Skin epidermis (tissue), 12 donors: ENCODE data around the gene INO80B.

Experiments used
- H3K27ac ChIP-seq, 21 experiments: fragments of 200-600 bp; sonication (generic) in 11 of 21; one replicate each; pipeline ENCODE4 v1.5.0; 2020; ENCODE audit warnings: mild to moderate bottlenecking in 3 of 21, inconsistent platforms in 2 of 21, moderate library complexity in 2 of 21
- H3K4me3 ChIP-seq, 7 experiments: fragments of 200-600 bp; sonication (generic) in 2 of 7; one replicate each; pipeline ENCODE4 v1.5.0; 2020; ENCODE audit warnings: inconsistent platforms in 2 of 7, mild to moderate bottlenecking in 2 of 7, moderate library complexity in 1 of 7

The INO80B gene

GRCh38 chr2:74424139-74424992, 30.5 kb upstream of the INO80B start:
- H3K4me3 ChIP-seq, result no peak overlapping the region
- peak overlapping the region in 3 of 21 experiments; percentile 3 to 51 (median 24) for H3K27ac ChIP-seq

DNA sequence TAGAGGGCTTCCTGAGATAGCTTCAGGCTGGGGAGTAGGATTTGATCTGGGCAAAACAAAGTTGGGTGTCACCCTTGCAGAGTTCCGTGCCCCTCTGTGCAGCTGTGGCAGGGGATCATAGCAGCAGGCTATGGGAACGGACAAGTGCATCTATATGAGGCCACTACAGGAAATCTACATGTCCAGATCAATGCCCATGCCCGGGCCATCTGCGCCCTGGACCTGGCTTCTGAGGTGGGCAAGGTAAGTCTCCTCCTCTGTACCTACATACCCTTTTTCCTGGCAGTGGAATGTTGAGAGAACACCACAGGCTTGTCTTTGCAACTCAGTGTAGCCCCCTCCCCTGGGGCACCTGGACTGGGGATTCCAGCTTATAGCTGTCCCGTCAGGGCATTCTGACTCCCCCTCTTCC, 29.9 kb upstream of the INO80B start:
- H3K4me3 ChIP-seq, result no peak overlapping the region
- H3K27ac ChIP-seq, result peak overlapping the region in 4 of 21 experiments; percentile 3 to 51 (median 30)

GRCh38 chr2:74425523-74425922, 29.4 kb upstream of the INO80B start:
- H3K27ac ChIP-seq, result peak overlapping the region in 4 of 21 experiments; percentile 24 to 52 (median 43)

GRCh38 chr2:74426181-74426758, 28.6 kb upstream of the INO80B start:
- Histone ChIP-seq H3K4me3 (no peak overlapping the region), H3K27ac (peak overlapping the region in 5 of 21 experiments; percentile 17 to 69 (median 52))

More at GRCh38 chr2:74425523-74425922, 29.4 kb upstream of the INO80B start:
- H3K4me3 ChIP-seq, result no peak overlapping the region

GRCh38 chr2:74427551-74427950, 27.3 kb upstream of the INO80B start:
- Histone ChIP-seq H3K27ac (no peak overlapping the region), H3K4me3 (no peak overlapping the region)

DNA sequence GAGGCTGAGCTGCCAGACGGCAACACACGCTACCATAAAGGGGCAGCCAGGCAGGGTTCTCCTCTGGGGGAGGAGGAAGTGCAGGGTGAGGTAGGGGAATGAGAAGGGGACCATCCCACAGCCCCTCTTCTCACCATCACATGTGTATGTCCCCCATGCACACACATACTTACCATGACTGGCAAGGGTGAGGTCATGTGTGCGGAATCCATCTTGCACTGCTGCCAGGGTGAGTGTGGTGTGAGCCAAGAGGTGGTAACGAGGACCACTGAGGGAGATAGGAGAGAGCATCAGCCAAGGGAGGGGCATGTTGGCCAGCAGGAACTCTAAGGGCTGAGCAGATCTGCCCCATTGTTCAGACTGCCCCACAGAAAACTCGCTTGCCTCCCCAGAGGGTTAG, 26.2 kb upstream of the INO80B start:
- no peak overlapping the region for H3K27ac ChIP-seq

GRCh38 chr2:74429487-74430451, 25.1 kb upstream of the INO80B start:
- Histone ChIP-seq H3K27ac (no peak overlapping the region), H3K4me3 (no peak overlapping the region)

More for the DNA sequence above, 26.2 kb upstream of the INO80B start:
- H3K4me3 ChIP-seq, result no peak overlapping the region

- H3K4me3 ChIP-seq, result no peak overlapping the region
- H3K27ac ChIP-seq, result no peak overlapping the region
Measured at GRCh38 chr2:74430502-74430901, 24.4 kb upstream of the INO80B start.

GRCh38 chr2:74436111-74436805, 18.6 kb upstream of the INO80B start:
- Histone ChIP-seq H3K27ac (peak overlapping the region in 1 of 21 experiments; percentile 2), H3K4me3 (no peak overlapping the region)

DNA sequence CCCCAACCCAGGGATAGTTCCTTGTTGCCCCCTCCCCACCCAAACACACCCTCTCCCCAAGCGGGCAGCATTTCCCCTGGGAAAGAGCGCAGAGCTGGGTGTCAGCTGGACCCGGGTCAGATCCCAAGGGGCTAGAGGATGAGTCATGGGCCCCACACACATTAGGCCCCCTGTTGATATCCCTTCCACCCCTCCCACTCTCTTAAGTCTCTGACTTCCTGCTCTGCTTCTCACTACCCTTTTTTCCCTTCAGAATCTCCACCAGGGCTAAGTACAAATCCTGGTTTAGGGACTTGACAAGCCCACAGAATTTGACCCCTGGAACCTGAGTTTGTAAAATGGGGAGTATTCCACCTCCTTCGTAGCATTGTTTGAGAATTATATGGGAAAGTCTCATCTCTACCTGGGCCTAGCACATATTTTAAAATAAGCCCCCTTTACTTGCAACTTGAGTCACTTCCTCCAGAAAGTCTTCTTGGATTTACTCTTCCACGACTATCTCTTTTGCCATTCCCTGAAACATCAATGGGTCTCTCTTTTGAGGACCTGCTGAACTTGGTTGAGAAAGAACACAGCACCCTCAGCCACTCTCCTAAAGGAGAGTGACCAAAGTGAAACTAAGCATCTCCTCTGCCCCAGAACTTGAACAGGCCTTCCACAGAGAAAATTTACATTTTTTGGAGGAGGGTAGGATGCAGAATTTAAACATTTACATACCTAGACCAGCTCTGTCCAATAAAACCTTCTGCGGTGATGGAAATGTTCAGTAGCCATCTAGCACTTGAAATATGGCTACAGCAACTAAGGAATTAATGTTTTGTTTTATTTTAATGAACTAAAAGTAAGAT, 17.8 kb upstream of the INO80B start:
- H3K4me3 ChIP-seq, result no peak overlapping the region
- H3K27ac ChIP-seq, result peak overlapping the region in 1 of 21 experiments; percentile 2

- H3K27ac ChIP-seq, result no peak overlapping the region
- H3K4me3 ChIP-seq, result no peak overlapping the region
Measured at GRCh38 chr2:74438248-74438647, 16.6 kb upstream of the INO80B start.

DNA sequence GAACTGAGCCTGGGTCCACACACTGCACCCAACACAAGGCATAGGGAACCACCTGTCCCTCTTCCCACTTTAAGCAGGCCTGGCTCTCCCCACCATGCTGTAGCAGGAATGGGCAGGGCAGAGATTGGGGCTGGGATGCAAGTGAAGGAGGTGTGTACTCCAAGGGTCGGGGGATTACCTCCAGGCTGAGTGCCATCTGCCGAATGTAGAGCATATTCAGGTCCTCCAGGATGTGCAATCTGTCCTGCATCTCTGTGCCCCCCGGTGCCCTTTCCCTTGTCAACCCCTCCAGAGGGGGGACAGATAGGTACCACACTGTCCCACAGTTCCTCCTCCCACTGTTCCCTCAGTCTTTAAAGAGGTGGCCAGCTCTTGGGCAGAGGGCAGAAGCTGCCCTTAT, 15.5 kb upstream of the INO80B start:
- H3K4me3 ChIP-seq, result peak overlapping the region; percentile 35 to 61 (median 48)
- H3K27ac ChIP-seq, result peak overlapping the region in 17 of 21 experiments; percentile 54 to 94 (median 84)

- H3K27ac ChIP-seq, result peak overlapping the region in 20 of 21 experiments; percentile 41 to 94 (median 84)
- H3K4me3 ChIP-seq, result peak overlapping the region; percentile 35 to 61 (median 48)
Measured at GRCh38 chr2:74439803-74440377, 15.0 kb upstream of the INO80B start.

DNA sequence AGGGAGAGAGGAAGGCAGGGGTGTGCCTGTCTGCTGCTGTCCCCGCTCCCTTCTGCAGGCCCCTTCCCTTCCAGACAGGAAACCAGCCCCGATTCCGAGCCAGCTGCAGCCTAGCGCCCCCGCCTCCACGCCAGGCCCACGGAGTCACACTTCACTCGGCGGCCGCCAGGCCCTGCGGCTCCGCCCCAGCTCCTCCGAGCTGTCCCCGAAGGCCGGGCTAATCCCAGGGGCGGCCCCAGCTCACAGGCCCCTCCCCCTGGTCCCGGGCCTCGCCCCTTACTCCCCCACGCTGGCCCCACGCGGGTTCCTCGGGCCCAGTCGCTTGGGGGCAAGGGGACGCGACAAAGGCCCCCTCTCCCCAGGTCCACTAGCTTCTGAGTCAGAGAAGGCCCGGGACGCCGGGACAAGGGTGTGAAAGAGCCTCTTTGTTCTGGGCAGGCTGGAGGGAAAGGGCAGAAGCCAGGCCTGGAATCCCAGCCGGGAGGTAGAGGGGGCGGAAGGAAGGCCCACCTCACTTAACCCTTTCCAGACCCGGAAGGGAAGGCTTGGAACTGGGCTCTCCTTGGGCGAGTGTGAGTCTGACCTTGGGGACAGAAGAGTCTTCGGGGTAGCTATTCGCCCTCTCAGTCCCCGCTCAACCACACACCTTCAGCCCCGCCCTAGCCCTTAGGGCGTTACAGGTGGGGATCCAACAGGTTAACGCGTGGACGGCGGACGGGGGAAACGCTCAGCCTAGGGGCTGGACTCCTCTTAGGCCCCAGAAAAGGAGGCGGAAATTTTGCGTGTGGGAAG, 14.3 kb upstream of the INO80B start:
- Histone ChIP-seq H3K4me3 (peak overlapping the region; percentile 35 to 61 (median 48)), H3K27ac (peak overlapping the region; percentile 44 to 94 (median 83))

DNA sequence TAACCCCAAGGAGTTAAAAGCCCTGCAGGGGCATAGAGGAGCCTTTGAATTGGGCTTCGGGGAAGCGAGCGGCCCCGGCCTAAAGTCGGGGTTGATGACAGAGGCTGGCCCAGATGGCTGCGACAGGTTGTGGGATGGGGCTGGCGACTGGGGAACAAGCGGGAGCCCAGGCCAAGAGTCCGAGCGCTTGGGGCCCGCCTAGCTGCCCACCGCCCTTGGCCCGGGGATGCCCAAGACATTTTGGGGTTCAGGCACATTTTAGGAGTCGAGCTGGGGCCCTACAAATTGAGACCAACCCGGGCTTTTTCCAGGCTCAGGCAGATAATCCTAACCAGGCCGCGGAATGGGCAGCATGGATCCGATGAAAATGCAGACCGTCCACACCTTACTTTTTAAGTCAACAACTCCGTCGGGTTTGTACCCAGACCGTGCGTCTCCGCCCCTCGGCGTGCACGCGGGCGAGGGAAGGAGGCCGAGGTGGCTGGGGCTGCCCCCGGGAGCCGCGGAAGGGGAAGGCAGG, 13.7 kb upstream of the INO80B start:
- Histone ChIP-seq H3K27ac (peak overlapping the region; percentile 62 to 94 (median 83)), H3K4me3 (peak overlapping the region; percentile 35 to 61 (median 48))

- peak within 1 kb of the TSS; percentile 62 to 94 (median 83) for H3K27ac ChIP-seq
- peak within 1 kb of the TSS; percentile 35 to 61 (median 48) for H3K4me3 ChIP-seq
Measured at GRCh38 chr2:74441690-74442482, 13.0 kb upstream of the INO80B start, which contains the start of gene RTKN. Gene RTKN, minus strand, starts transcription at chr2:74441937. Its CDS starts 121 bp downstream, at chr2:74441816.
